ENCODE data around the gene ELL. TPM values are rescaled to one million over a fixed set of nuclear protein-coding genes. Genes with fewer than 3 reads are reported as not detected.

ELL gene
- total RNA-seq, 1 donor from 2014 or later = 16.0 TPM

- Histone ChIP-seq H3K9ac (ENCODE audit: low read length) (peak overlapping the region; percentile 37), H3K79me2 (ENCODE audit: insufficient read depth, low read length) (peaks cover 41% of the 10 kb centered on the region), H3K4me2 (ENCODE audit: low read length) (peak overlapping the region; percentile 95), H3K27ac (ENCODE audit: low read depth, low read length) (peak overlapping the region; percentile 11), H3K27me3 (ENCODE audit: insufficient read depth, low read length) (no peaks in the 10 kb centered on the region), H3K36me3 (ENCODE audit: insufficient read depth, low read length) (no peaks in the 10 kb centered on the region), H4K20me1 (ENCODE audit: insufficient read depth, low read length) (peaks cover 38% of the 10 kb centered on the region), H3K4me3 (ENCODE audit: insufficient read depth, low read depth, low read length) (peak overlapping the region; percentile 70), H3K9me3 (ENCODE audit: insufficient read depth, low read depth, low read length) (no peaks in the 10 kb centered on the region), H3K4me1 (ENCODE audit: insufficient read depth, low read length) (peaks cover 54% of the 10 kb centered on the region), H2AFZ (ENCODE audit: low read depth, low read length) (peak overlapping the region; percentile 77)
- Mint-ChIP-seq H3K4me1 (ENCODE audit: low read depth, unreplicated experiment) (peaks cover 10% of the 10 kb centered on the region), H3K9me3 (ENCODE audit: unreplicated experiment) (no peaks in the 10 kb centered on the region), H3K27ac (ENCODE audit: unreplicated experiment) (peak overlapping the region; percentile 88), H3K4me3 (ENCODE audit: unreplicated experiment) (peak overlapping the region; percentile 76), H3K27me3 (ENCODE audit: low read depth, unreplicated experiment) (no peaks in the 10 kb centered on the region), H3K36me3 (ENCODE audit: low read depth, unreplicated experiment) (peaks cover 4% of the 10 kb centered on the region)
- TF ChIP-seq EZH2 (IDR thresholded peaks at IDR 0.05; ENCODE audit: insufficient read depth, low read length) (no peak), CTCF (IDR thresholded peaks at IDR 0.05; ENCODE audit: insufficient read depth, low read depth, low read length) (no peak)
- FAIRE-seq (no peak), DNase-seq (ENCODE audit: low read depth) (no peak)
Measured at GRCh38 chr19:18418483-18419194, 103.2 kb downstream of the ELL start.

- DNase-seq (ENCODE audit: low read depth) = no peak
- H3K4me1 Mint-ChIP-seq (ENCODE audit: low read depth, unreplicated experiment) = peaks cover 10% of the 10 kb centered on the region
- no peaks in the 10 kb centered on the region for H3K27me3 ChIP-seq (ENCODE audit: insufficient read depth, low read length)
- H3K27me3 Mint-ChIP-seq (ENCODE audit: low read depth, unreplicated experiment) = peaks cover under 1% of the 10 kb centered on the region
- peak overlapping the region; percentile 95 for H3K4me2 ChIP-seq (ENCODE audit: low read length)
- FAIRE-seq = no peak
- peak overlapping the region; percentile 33 for H3K4me3 ChIP-seq (ENCODE audit: insufficient read depth, low read depth, low read length)
- peaks cover 54% of the 10 kb centered on the region for H3K4me1 ChIP-seq (ENCODE audit: insufficient read depth, low read length)
- peaks cover 35% of the 10 kb centered on the region for H3K79me2 ChIP-seq (ENCODE audit: insufficient read depth, low read length)
- H3K9me3 ChIP-seq (ENCODE audit: insufficient read depth, low read depth, low read length) = no peaks in the 10 kb centered on the region
- peak overlapping the region; percentile 12 for H3K27ac ChIP-seq (ENCODE audit: low read depth, low read length)
- peaks cover 1% of the 10 kb centered on the region for H3K36me3 Mint-ChIP-seq (ENCODE audit: low read depth, unreplicated experiment)
- peak overlapping the region; percentile 41 for H3K27ac Mint-ChIP-seq (ENCODE audit: unreplicated experiment)
- H3K36me3 ChIP-seq (ENCODE audit: insufficient read depth, low read length) = no peaks in the 10 kb centered on the region
- peak overlapping the region; percentile 60 for H2AFZ ChIP-seq (ENCODE audit: low read depth, low read length)
- no peak overlapping the region for H3K9ac ChIP-seq (ENCODE audit: low read length)
- H4K20me1 ChIP-seq (ENCODE audit: insufficient read depth, low read length) = peaks cover 32% of the 10 kb centered on the region
- H3K9me3 Mint-ChIP-seq (ENCODE audit: unreplicated experiment) = no peaks in the 10 kb centered on the region
- peak overlapping the region; percentile 69 for H3K4me3 Mint-ChIP-seq (ENCODE audit: unreplicated experiment)
- TF ChIP-seq EZH2 (IDR thresholded peaks at IDR 0.05; ENCODE audit: insufficient read depth, low read length) (peak; percentile 38), CTCF (IDR thresholded peaks at IDR 0.05; ENCODE audit: insufficient read depth, low read depth, low read length) (no peak)
Measured at GRCh38 chr19:18418029-18418482, 103.8 kb downstream of the ELL start.
